ENCODE data around the gene GIGYF2.

GIGYF2 gene

GRCh38 chr2:232882085-232882484 is 185.0 kb downstream of the GIGYF2 start:
- Histone ChIP-seq H3K79me1 (ENCODE audit: low read length) (no peaks in the 10 kb centered on the region), H2BK15ac (replicated peaks; ENCODE audit: low read depth) (no peak overlapping the region), H3K27me3 (ENCODE audit: insufficient read depth, low read length, poor library complexity) (no peaks in the 10 kb centered on the region), H3K36me3 (ENCODE audit: control insufficient read depth, insufficient read depth, low read length) (no peaks in the 10 kb centered on the region), H3K4ac (ENCODE audit: low read depth, low read length) (no peak overlapping the region), H4K5ac (ENCODE audit: low read length) (no peak overlapping the region), H3K4me2 (ENCODE audit: low read length) (no peak overlapping the region), H3K9ac (ENCODE audit: low read length) (no peak overlapping the region), H3K4me3 (ENCODE audit: low read length) (no peak overlapping the region), H2AK5ac (ENCODE audit: low read length) (no peak overlapping the region), H3K27ac (ENCODE audit: low read depth, low read length) (no peak overlapping the region), H3K56ac (ENCODE audit: low read length) (no peak overlapping the region), H3K18ac (ENCODE audit: low read length) (no peak overlapping the region), H3K4me1 (ENCODE audit: control insufficient read depth, low read depth, low read length) (no peaks in the 10 kb centered on the region), H4K8ac (ENCODE audit: low read depth, low read length) (no peak overlapping the region), H2BK5ac (ENCODE audit: low read length) (no peak overlapping the region), H3K23ac (ENCODE audit: low read length) (no peak overlapping the region), H3K79me2 (ENCODE audit: control insufficient read depth, insufficient read depth, low read length) (no peaks in the 10 kb centered on the region), H2BK120ac (ENCODE audit: low read depth, low read length) (no peak overlapping the region)
- no CpG with 5 or more reads among the region's 17 CpGs for WGBS (ENCODE audit: extremely low coverage, insufficient coverage, low lambda C conversion rate)
- no peak for DNase-seq

GRCh38 chr2:232882505-232883115 is 185.5 kb downstream of the GIGYF2 start:
- Histone ChIP-seq H3K79me2 (ENCODE audit: control insufficient read depth, insufficient read depth, low read length) (no peaks in the 10 kb centered on the region), H2BK5ac (ENCODE audit: low read length) (no peak overlapping the region), H2BK15ac (replicated peaks; ENCODE audit: low read depth) (no peak overlapping the region), H3K18ac (ENCODE audit: low read length) (no peak overlapping the region), H4K5ac (ENCODE audit: low read length) (no peak overlapping the region), H2BK120ac (ENCODE audit: low read depth, low read length) (no peak overlapping the region), H3K9ac (ENCODE audit: low read length) (no peak overlapping the region), H3K4ac (ENCODE audit: low read depth, low read length) (no peak overlapping the region), H3K56ac (ENCODE audit: low read length) (no peak overlapping the region), H3K23ac (ENCODE audit: low read length) (no peak overlapping the region), H2AK5ac (ENCODE audit: low read length) (no peak overlapping the region), H3K27me3 (ENCODE audit: insufficient read depth, low read length, poor library complexity) (no peaks in the 10 kb centered on the region), H3K36me3 (ENCODE audit: control insufficient read depth, insufficient read depth, low read length) (no peaks in the 10 kb centered on the region), H3K27ac (ENCODE audit: low read depth, low read length) (no peak overlapping the region), H3K4me1 (ENCODE audit: control insufficient read depth, low read depth, low read length) (no peaks in the 10 kb centered on the region), H3K4me3 (ENCODE audit: low read length) (no peak overlapping the region), H3K79me1 (ENCODE audit: low read length) (no peaks in the 10 kb centered on the region), H3K4me2 (ENCODE audit: low read length) (no peak overlapping the region), H4K8ac (ENCODE audit: low read depth, low read length) (no peak overlapping the region)
- no peak for DNase-seq
- no CpG with 5 or more reads among the region's 20 CpGs for WGBS (ENCODE audit: extremely low coverage, insufficient coverage, low lambda C conversion rate)

- Histone ChIP-seq H2BK120ac (ENCODE audit: low read depth, low read length) (no peak overlapping the region), H3K36me3 (ENCODE audit: control insufficient read depth, insufficient read depth, low read length) (no peaks in the 10 kb centered on the region), H3K23ac (ENCODE audit: low read length) (no peak overlapping the region), H3K27ac (ENCODE audit: low read depth, low read length) (no peak overlapping the region), H3K4me2 (ENCODE audit: low read length) (no peak overlapping the region), H3K9ac (ENCODE audit: low read length) (no peak overlapping the region), H2BK15ac (replicated peaks; ENCODE audit: low read depth) (no peak overlapping the region), H4K5ac (ENCODE audit: low read length) (no peak overlapping the region), H3K79me1 (ENCODE audit: low read length) (no peaks in the 10 kb centered on the region), H3K79me2 (ENCODE audit: control insufficient read depth, insufficient read depth, low read length) (no peaks in the 10 kb centered on the region), H3K4me3 (ENCODE audit: low read length) (no peak overlapping the region), H3K18ac (ENCODE audit: low read length) (no peak overlapping the region), H3K4ac (ENCODE audit: low read depth, low read length) (no peak overlapping the region), H2BK5ac (ENCODE audit: low read length) (no peak overlapping the region), H3K4me1 (ENCODE audit: control insufficient read depth, low read depth, low read length) (no peaks in the 10 kb centered on the region), H3K56ac (ENCODE audit: low read length) (no peak overlapping the region), H2AK5ac (ENCODE audit: low read length) (no peak overlapping the region), H3K27me3 (ENCODE audit: insufficient read depth, low read length, poor library complexity) (no peaks in the 10 kb centered on the region), H4K8ac (ENCODE audit: low read depth, low read length) (no peak overlapping the region)
- DNase-seq = no peak
- no CpG with 5 or more reads among the region's 29 CpGs for WGBS (ENCODE audit: extremely low coverage, insufficient coverage, low lambda C conversion rate)
These were observed 186.1 kb downstream of the GIGYF2 start for GRCh38 chr2:232883116-232883721.

GRCh38 chr2:232884001-232884421 is 186.9 kb downstream of the GIGYF2 start:
- H4K8ac ChIP-seq (ENCODE audit: low read depth, low read length) = no peak overlapping the region
- WGBS (ENCODE audit: extremely low coverage, insufficient coverage, low lambda C conversion rate) = no CpG with 5 or more reads among the region's 11 CpGs
- H3K27me3 ChIP-seq (ENCODE audit: insufficient read depth, low read length, poor library complexity) = no peaks in the 10 kb centered on the region

GRCh38 chr2:232884549-232885263 is 187.6 kb downstream of the GIGYF2 start:
- Histone ChIP-seq H3K27ac (ENCODE audit: low read depth, low read length) (no peak overlapping the region), H2BK5ac (ENCODE audit: low read length) (no peak overlapping the region), H3K27me3 (ENCODE audit: insufficient read depth, low read length, poor library complexity) (no peaks in the 10 kb centered on the region), H2BK120ac (ENCODE audit: low read depth, low read length) (no peak overlapping the region), H3K9ac (ENCODE audit: low read length) (no peak overlapping the region), H3K36me3 (ENCODE audit: control insufficient read depth, insufficient read depth, low read length) (no peaks in the 10 kb centered on the region), H4K5ac (ENCODE audit: low read length) (no peak overlapping the region), H3K56ac (ENCODE audit: low read length) (no peak overlapping the region), H3K4me3 (ENCODE audit: low read length) (no peak overlapping the region), H4K8ac (ENCODE audit: low read depth, low read length) (no peak overlapping the region), H3K23ac (ENCODE audit: low read length) (no peak overlapping the region), H3K18ac (ENCODE audit: low read length) (no peak overlapping the region), H3K4me2 (ENCODE audit: low read length) (no peak overlapping the region), H3K4me1 (ENCODE audit: control insufficient read depth, low read depth, low read length) (no peaks in the 10 kb centered on the region), H2AK5ac (ENCODE audit: low read length) (no peak overlapping the region), H3K4ac (ENCODE audit: low read depth, low read length) (no peak overlapping the region), H2BK15ac (replicated peaks; ENCODE audit: low read depth) (no peak overlapping the region), H3K79me1 (ENCODE audit: low read length) (no peaks in the 10 kb centered on the region), H3K79me2 (ENCODE audit: control insufficient read depth, insufficient read depth, low read length) (no peaks in the 10 kb centered on the region)
- WGBS (ENCODE audit: extremely low coverage, insufficient coverage, low lambda C conversion rate) = no CpG with 5 or more reads among the region's 27 CpGs
- DNase-seq = no peak

More at GRCh38 chr2:232884001-232884421, 186.9 kb downstream of the GIGYF2 start:
- no peak overlapping the region for H2BK5ac ChIP-seq (ENCODE audit: low read length)
- DNase-seq = no peak
- H2BK15ac ChIP-seq (replicated peaks; ENCODE audit: low read depth) = no peak overlapping the region
- H3K4me1 ChIP-seq (ENCODE audit: control insufficient read depth, low read depth, low read length) = no peaks in the 10 kb centered on the region
- H3K79me2 ChIP-seq (ENCODE audit: control insufficient read depth, insufficient read depth, low read length) = no peaks in the 10 kb centered on the region
- no peak overlapping the region for H3K4me3 ChIP-seq (ENCODE audit: low read length)
- no peak overlapping the region for H4K5ac ChIP-seq (ENCODE audit: low read length)
- no peak overlapping the region for H3K9ac ChIP-seq (ENCODE audit: low read length)
- H3K79me1 ChIP-seq (ENCODE audit: low read length) = no peaks in the 10 kb centered on the region
- H3K4ac ChIP-seq (ENCODE audit: low read depth, low read length) = no peak overlapping the region
- no peak overlapping the region for H3K27ac ChIP-seq (ENCODE audit: low read depth, low read length)
- no peaks in the 10 kb centered on the region for H3K36me3 ChIP-seq (ENCODE audit: control insufficient read depth, insufficient read depth, low read length)
- H2BK120ac ChIP-seq (ENCODE audit: low read depth, low read length) = no peak overlapping the region
- no peak overlapping the region for H3K4me2 ChIP-seq (ENCODE audit: low read length)
- H3K18ac ChIP-seq (ENCODE audit: low read length) = no peak overlapping the region
- H3K23ac ChIP-seq (ENCODE audit: low read length) = no peak overlapping the region
- no peak overlapping the region for H3K56ac ChIP-seq (ENCODE audit: low read length)
- no peak overlapping the region for H2AK5ac ChIP-seq (ENCODE audit: low read length)
